CD4-positive, alpha-beta T cell (primary cell): ENCODE measurements around the gene PLSCR5. TPM values are rescaled to one million over a fixed set of nuclear protein-coding genes. Genes with fewer than 3 reads are reported as not detected.

Source experiments
- ATAC-seq: fragments of 200-7000 bp; cut with Tn5 transposase; one replicate; pipeline ENCODE4 v1.10.0; 2022; ENCODE audit warnings: mild to moderate bottlenecking; ENCODE audit not compliant: poor library complexity
- CTCF ChIA-PET: fragments of 350-600 bp; sonication (Branson Sonifier 250); formaldehyde crosslinking; loops from one replicate; lab custom pipeline; 2021; ENCODE audit warnings: antibody characterized with exemption, inconsistent platforms; lab: Charles Lee
- POLR2A ChIA-PET: fragments of 350-600 bp; sonication (Branson Sonifier 250); formaldehyde crosslinking; loops from one replicate; lab custom pipeline; 2021; ENCODE audit warnings: antibody characterized with exemption, inconsistent platforms; lab: Charles Lee
- DNase-seq, 14 experiments: peaks; one replicate each; pipeline ENCODE4 v3.0.0-alpha.2; 2013 to 2020; ENCODE audit warnings: mixed read lengths in 2 of 14
- H3K27ac ChIP-seq, 2 donors: one replicate each; pipeline versions ENCODE4 v1.5.1 to v1.7.0; 2013; ENCODE audit warnings: low read length in 2 of 2, low read depth in 1 of 2, mild to moderate bottlenecking in 1 of 2
- H3K27me3 ChIP-seq, 2 experiments: 1 replicate in 1 of 2; 2 replicates in 1 of 2; pipeline versions ENCODE4 v1.6.1 to v1.7.0; 2013; ENCODE audit warnings: low read length in 2 of 2, control low read depth in 1 of 2, mild to moderate bottlenecking in 1 of 2, moderate library complexity in 1 of 2; ENCODE audit not compliant: insufficient read depth in 2 of 2, control insufficient read depth in 1 of 2
- H3K36me3 ChIP-seq: one replicate; pipeline ENCODE4 v1.6.1; 2013; ENCODE audit warnings: low read length, control low read depth; ENCODE audit not compliant: insufficient read depth
- H3K4me1 ChIP-seq: one replicate; pipeline ENCODE4 v1.6.1; 2013; ENCODE audit warnings: low read length, control low read depth; ENCODE audit not compliant: insufficient read depth
- H3K4me3 ChIP-seq: one replicate; pipeline ENCODE4 v1.5.1; 2013; ENCODE audit warnings: mild to moderate bottlenecking, low read length, moderate library complexity
- H3K9me3 ChIP-seq, 2 experiments: 1 replicate in 1 of 2; 2 replicates in 1 of 2; pipeline versions ENCODE4 v1.6.1 to v1.7.0; 2013; ENCODE audit warnings: low read length in 2 of 2, mild to moderate bottlenecking in 2 of 2, control low read depth in 1 of 2, moderate library complexity in 1 of 2; ENCODE audit not compliant: control insufficient read depth in 1 of 2, insufficient read depth in 1 of 2
- H3K27ac Mint-ChIP-seq: one replicate; pipeline ENCODE4 v1.8.0; 2020; ENCODE audit warnings: mixed read lengths
- H3K27me3 Mint-ChIP-seq: one replicate; pipeline ENCODE4 v1.8.0; 2021; ENCODE audit warnings: mixed read lengths
- H3K36me3 Mint-ChIP-seq: one replicate; pipeline ENCODE4 v1.8.0; 2021; ENCODE audit warnings: low read depth, mixed read lengths
- H3K4me1 Mint-ChIP-seq: one replicate; pipeline ENCODE4 v1.8.0; 2021; ENCODE audit warnings: low read depth, mixed read lengths
- H3K4me3 Mint-ChIP-seq: one replicate; pipeline ENCODE4 v1.8.0; 2020; ENCODE audit warnings: mild to moderate bottlenecking, mixed read lengths
- H3K9me3 Mint-ChIP-seq: one replicate; pipeline ENCODE4 v1.8.0; 2020; ENCODE audit warnings: mixed read lengths
- CTCF ChIP-seq: fragments of 200-600 bp; IDR thresholded peaks from one replicate; pipeline ENCODE4 v1.8.0; 2022; ENCODE audit warnings: antibody characterized with exemption, mild to moderate bottlenecking
- intact Hi-C, 2 experiments: fragments of 100-400 bp; cut with DNase I in 1 of 2; cut with micrococcal nuclease in 1 of 2; formaldehyde crosslinking; loops; one replicate each; pipeline versions ENCODE4 v1.15.1 to v1.9.0; 2023 to 2025; cut with DNase I, micrococcal nuclease
- total RNA-seq, 174 experiments: library from RNA in 2 of 174; stranded (reverse) in 2 of 174; gene quantifications; one replicate each; pipeline ENCODE4 v1.2.3 and lab custom pipeline; 2021 to 2026

The PLSCR5 gene
- total RNA-seq, 2 experiments from 2014 or later = not detected

GRCh38 chr3:146542179-146542578, 63.0 kb downstream of the PLSCR5 start:
- peak overlapping the region; percentile 5 for H3K27ac Mint-ChIP-seq
- ChIA-PET POLR2A (no interaction called here), CTCF (no interaction called here)
- DNase-seq (peak in 2 of 14 experiments; percentile 37), ATAC-seq (no peak)
- Histone ChIP-seq H3K27me3 (no peaks in the 10 kb centered on the region), H3K36me3 (no peaks in the 10 kb centered on the region), H3K4me3 (no peak overlapping the region), H3K4me1 (peaks cover 8% of the 10 kb centered on the region), H3K27ac (no peak overlapping the region), H3K9me3 (no peaks in the 10 kb centered on the region)
- no peaks in the 10 kb centered on the region for H3K9me3 Mint-ChIP-seq
- peaks cover 66% of the 10 kb centered on the region for H3K4me1 Mint-ChIP-seq
- no peaks in the 10 kb centered on the region for H3K27me3 Mint-ChIP-seq
- peaks cover 9% of the 10 kb centered on the region for H3K36me3 Mint-ChIP-seq
- H3K4me3 Mint-ChIP-seq = peak overlapping the region; percentile 22
- TF ChIP-seq CTCF = no peak
- intact Hi-C loops = loop anchor here (2.0 to 5.0 kb wide), 2 partner anchors 73 to 75 kb away; partner anchors contain the start of gene PLSCR2 (in 2 of the 2)

- Mint-ChIP-seq H3K36me3 (peaks cover 9% of the 10 kb centered on the region), H3K27ac (no peak overlapping the region), H3K4me3 (peak overlapping the region; percentile 27), H3K9me3 (no peaks in the 10 kb centered on the region), H3K27me3 (no peaks in the 10 kb centered on the region), H3K4me1 (peaks cover 66% of the 10 kb centered on the region)
- ATAC-seq (no peak), DNase-seq (no peak)
- ChIA-PET POLR2A (no interaction called here), CTCF (interaction anchor here (0.6 kb wide), 1 partner anchor 10 kb away, joined by 3 read pairs; no protein-coding TSS in a partner anchor)
- H3K4me1 ChIP-seq = peaks cover 8% of the 10 kb centered on the region
- no peak overlapping the region for H3K4me3 ChIP-seq
- H3K9me3 ChIP-seq = no peaks in the 10 kb centered on the region
- no peaks in the 10 kb centered on the region for H3K27me3 ChIP-seq
- no peak for TF ChIP-seq CTCF
- intact Hi-C loops = loop anchor here in 1 of 2 experiments (5.0 kb wide), 1 partner anchor 74 kb away; the partner anchor contains the start of gene PLSCR2
- no peak overlapping the region for H3K27ac ChIP-seq
- no peaks in the 10 kb centered on the region for H3K36me3 ChIP-seq
Measured at GRCh38 chr3:146540978-146541377, 64.2 kb downstream of the PLSCR5 start.

GRCh38 chr3:146540236-146540635, 64.9 kb downstream of the PLSCR5 start:
- Histone ChIP-seq H3K9me3 (no peaks in the 10 kb centered on the region), H3K4me3 (no peak overlapping the region), H3K27ac (no peak overlapping the region), H3K27me3 (no peaks in the 10 kb centered on the region), H3K4me1 (peaks cover 8% of the 10 kb centered on the region), H3K36me3 (no peaks in the 10 kb centered on the region)
- POLR2A ChIA-PET = no interaction called here
- DNase-seq (peak in 2 of 14 experiments; percentile 23 to 25), ATAC-seq (no peak)
- no peaks in the 10 kb centered on the region for H3K9me3 Mint-ChIP-seq
- intact Hi-C loops = loop anchor here in 1 of 2 experiments (5.0 kb wide), 1 partner anchor 73 kb away; the partner anchor contains the start of gene PLSCR2
- no peak overlapping the region for H3K27ac Mint-ChIP-seq
- H3K4me1 Mint-ChIP-seq = peaks cover 65% of the 10 kb centered on the region
- peaks cover 9% of the 10 kb centered on the region for H3K36me3 Mint-ChIP-seq
- no peak overlapping the region for H3K4me3 Mint-ChIP-seq
- CTCF ChIA-PET = no interaction called here
- no peak for TF ChIP-seq CTCF
- H3K27me3 Mint-ChIP-seq = no peaks in the 10 kb centered on the region
